ENCODE data around the gene CPNE4. TPM values are rescaled to one million over a fixed set of nuclear protein-coding genes. Genes with fewer than 3 reads are reported as not detected.
A peak's percentile ranks its signal among the peaks of the same experiment; 100 is the strongest.
"Not testable (repeated sequence)": the region's sequence is repeated elsewhere in the genome, so short reads cannot be mapped to it uniquely, and the experiment has no call there.

Gene CPNE4
- not detected in 2 replicates for total RNA-seq

GRCh38 chr3:132034486-132035464 lies at the start of gene CPNE4:
TSS of gene CPNE4 (minus strand) at chr3:132035014.
- peak; percentile 76 for DNase-seq

GRCh38 chr3:132083583-132084279 lies 48.9 kb upstream of the CPNE4 start:
- DNase-seq: peak; percentile 78

GRCh38 chr3:132083159-132083558 lies 48.3 kb upstream of the CPNE4 start:
- DNase-seq: no peak

GRCh38 chr3:132079147-132079546 lies 44.3 kb upstream of the CPNE4 start:
- no peak for DNase-seq

GRCh38 chr3:132073771-132074170 lies 39.0 kb upstream of the CPNE4 start:
- DNase-seq: no peak

- DNase-seq: no peak
Measured at GRCh38 chr3:132071043-132071442, 36.2 kb upstream of the CPNE4 start.

- DNase-seq: no peak
Measured at GRCh38 chr3:132064114-132064513, 29.3 kb upstream of the CPNE4 start.

- no peak for DNase-seq
Measured at GRCh38 chr3:132062535-132062934, 27.7 kb upstream of the CPNE4 start.

GRCh38 chr3:132055872-132056271 lies 21.1 kb upstream of the CPNE4 start:
- no peak for DNase-seq

- DNase-seq: no peak
Measured at GRCh38 chr3:132047209-132047608, 12.4 kb upstream of the CPNE4 start.

- not testable (repeated sequence) for DNase-seq
Measured at GRCh38 chr3:132044874-132045273, 10.1 kb upstream of the CPNE4 start.

GRCh38 chr3:132042681-132043080 lies 7.9 kb upstream of the CPNE4 start:
- DNase-seq: no peak

- DNase-seq: peak; percentile 47
Measured at GRCh38 chr3:132038198-132038825, 3.5 kb upstream of the CPNE4 start.

- no peak for DNase-seq
Measured at GRCh38 chr3:132037581-132037980, 2.8 kb upstream of the CPNE4 start.

- DNase-seq: no peak
Measured at GRCh38 chr3:132037056-132037455, 2.2 kb upstream of the CPNE4 start.

GRCh38 chr3:132034097-132034485 lies 723 bp downstream of the CPNE4 start:
- DNase-seq: no peak

GRCh38 chr3:132033471-132033870 lies 1.3 kb downstream of the CPNE4 start:
- no peak for DNase-seq

GRCh38 chr3:132032959-132033358 lies 1.9 kb downstream of the CPNE4 start:
- no peak for DNase-seq

GRCh38 chr3:132029182-132029902 lies 5.5 kb downstream of the CPNE4 start:
- DNase-seq: peak; percentile 88

- no peak for DNase-seq
Measured at GRCh38 chr3:132022914-132023313, 11.9 kb downstream of the CPNE4 start.

- no peak for DNase-seq
Measured at GRCh38 chr3:132020058-132020457, 14.8 kb downstream of the CPNE4 start.

GRCh38 chr3:132017137-132017536 lies 17.7 kb downstream of the CPNE4 start:
- no peak for DNase-seq
